GM12878 (cell line): Measurements from ENCODE around the gene HCFC1R1. TPM values are rescaled to one million over a fixed set of nuclear protein-coding genes. Genes with fewer than 3 reads are reported as not detected.

ENCODE experiments used
- ATAC-seq: fragments of 200-7000 bp; cut with Tn5 transposase; 3 replicates; pipeline ENCODE4 v1.9.1; 2020; ENCODE audit warnings: mild to moderate bottlenecking, moderate library complexity
- BruUV-seq: library from RNA; stranded (reverse); fragments of 400-500 nt; replicated peaks from 2 replicates; lab custom pipeline; 2021; lab: Mats Ljungman, UMichigan
- CTCF ChIA-PET: fragments of 300-600 bp; sonication (Branson Sonifier 250); formaldehyde crosslinking; extraction: SDS; loops from one replicate; lab custom pipeline; 2021; ENCODE audit warnings: inconsistent platforms; lab: Yijun Ruan, JAX
- POLR2A ChIA-PET: fragments of 350-600 bp; formaldehyde crosslinking; extraction: SDS; loops from one replicate; lab custom pipeline; 2021; ENCODE audit warnings: inconsistent platforms; lab: Charles Lee
- RAD21 ChIA-PET: fragments of 300-600 bp; sonication (Branson Sonifier 250); formaldehyde crosslinking; loops from one replicate; lab custom pipeline; 2023; ENCODE audit warnings: antibody characterized with exemption; ENCODE audit not compliant: unreplicated experiment; lab: Charles Lee
- SMC1A ChIA-PET: fragments of 300-600 bp; sonication (Branson Sonifier 250); formaldehyde crosslinking; loops from one replicate; lab custom pipeline; 2023; ENCODE audit not compliant: unreplicated experiment, uncharacterized antibody; lab: Charles Lee
- DNase-seq: peaks from one replicate; pipeline ENCODE4 v3.0.0-alpha.2; 2011; ENCODE audit warnings: low read depth, low spot score
- FAIRE-seq: peaks from 3 replicates; lab custom pipeline; 2011; peaks lifted over from hg19 to GRCh38; lab: Jason Lieb, UNC
- H2AFZ ChIP-seq: 2 replicates; pipeline ENCODE4 v1.6.0; 2011; ENCODE audit warnings: low read depth, low read length, control low read depth; ENCODE audit not compliant: control insufficient read depth
- H3K27ac ChIP-seq: 2 replicates; pipeline ENCODE4 v1.5.1; 2011; ENCODE audit warnings: control low read depth; ENCODE audit not compliant: control insufficient read depth, insufficient read depth
- H3K27me3 ChIP-seq, 2 experiments: replicated peaks in 1 of 2; 2 replicates each; pipeline versions ENCODE4 v1.6.0 to v1.6.1; 2011; ENCODE audit warnings: low read length in 1 of 2; ENCODE audit not compliant: control insufficient read depth in 2 of 2, insufficient read depth in 2 of 2
- H3K36me3 ChIP-seq, 2 experiments: 2 replicates each; pipeline ENCODE4 v1.5.1; 2011; ENCODE audit warnings: low read length in 1 of 2; ENCODE audit not compliant: control insufficient read depth in 2 of 2, insufficient read depth in 2 of 2
- H3K4me1 ChIP-seq: 2 replicates; pipeline ENCODE4 v1.6.1; 2011; ENCODE audit warnings: mild to moderate bottlenecking, low read length, moderate library complexity, mixed read lengths; ENCODE audit not compliant: control insufficient read depth, insufficient read depth
- H3K4me2 ChIP-seq: 2 replicates; pipeline ENCODE4 v1.6.0; 2011; ENCODE audit warnings: control low read depth; ENCODE audit not compliant: control insufficient read depth, insufficient read depth
- H3K4me3 ChIP-seq: fragments of 200-600 bp; sonication (generic); 2 replicates; pipeline ENCODE4 v1.5.1; 2016
- H3K79me2 ChIP-seq: 2 replicates; pipeline ENCODE4 v1.6.0; 2011; ENCODE audit warnings: low read length; ENCODE audit not compliant: control insufficient read depth, insufficient read depth
- H3K9ac ChIP-seq: 2 replicates; pipeline ENCODE4 v1.8.0; 2011; ENCODE audit warnings: low read length, control low read depth, mixed read lengths; ENCODE audit not compliant: control insufficient read depth, insufficient read depth
- H3K9me3 ChIP-seq: replicated peaks from 3 replicates; pipeline ENCODE4 v1.5.1; 2011; ENCODE audit warnings: mild to moderate bottlenecking, low read length; ENCODE audit not compliant: control insufficient read depth, insufficient read depth
- H4K20me1 ChIP-seq: 2 replicates; pipeline ENCODE4 v1.6.0; 2011; ENCODE audit not compliant: control insufficient read depth, insufficient read depth
- CBX3 ChIP-seq: fragments of 200-600 bp; sonication (generic); IDR thresholded peaks from 2 replicates; pipeline ENCODE4 v1.6.1; 2016; ENCODE audit warnings: low read depth, borderline replicate concordance
- HCFC1 ChIP-seq: fragments of 150-350 bp; IDR thresholded peaks from 2 replicates; pipeline ENCODE4 v1.6.1; 2014; ENCODE audit warnings: low read length
- JUND ChIP-seq: IDR thresholded peaks from 2 replicates; pipeline ENCODE4 v1.6.1; 2012; ENCODE audit warnings: low read depth, mild to moderate bottlenecking, low read length, improper control_type of control experiment, moderate library complexity
- SMC3 ChIP-seq: IDR thresholded peaks from 2 replicates; pipeline ENCODE4 v1.6.1; 2011; ENCODE audit warnings: low read length, improper control_type of control experiment, borderline replicate concordance
- YY1 ChIP-seq: IDR thresholded peaks from 2 replicates; pipeline ENCODE4 v1.6.1; 2011; ENCODE audit warnings: low read depth, mild to moderate bottlenecking, low read length
- ZBTB40 ChIP-seq: fragments of 450-650 bp; IDR thresholded peaks from 2 replicates; pipeline ENCODE4 v1.6.1; 2016; ENCODE audit warnings: mild to moderate bottlenecking, moderate library complexity, borderline replicate concordance
- WGBS: methylation state at CpG from one replicate; pipeline ENCODE4 v1.1.6; 2016; ENCODE audit warnings: low lambda C conversion rate; ENCODE audit not compliant: insufficient replicate concordance, insufficient coverage; ENCODE audit errors: missing lambda C conversion rate; 5-methylcytosine and 5-hydroxymethylcytosine counted together
- in situ Hi-C: fragments of 300-500 bp; cut with MboI; formaldehyde crosslinking; loops from 9 replicates; pipeline ENCODE4 v1.14.3; 2018; ENCODE audit warnings: mixed read lengths
- intact Hi-C: fragments of 100-400 bp; cut with micrococcal nuclease; formaldehyde crosslinking; loops from one replicate; pipeline ENCODE4 v1.14.2; 2022; ENCODE audit not compliant: unreplicated experiment
- polyA plus RNA-seq, 11 experiments: library from polyadenylated mRNA; depleted of rRNA in 4 of 11; unstranded in 6 of 11; stranded (reverse) in 5 of 11; fragments of >200 nt; fragmentation: Nextera tagmentation in 4 of 11; fragmentation: Illumina TruSeq in 1 of 11; extraction: Ambion mirVana in 4 of 11; extraction: Trizol in 1 of 11; gene quantifications; 1 replicate in 1 of 11; 2 replicates in 10 of 11; pipeline versions ENCODE4 v1.2.1 to v1.2.3, GENCODE V29; 2011 to 2016; ENCODE audit warnings: inconsistent platforms in 2 of 11, missing spikeins in 2 of 11, low read depth in 1 of 11
- total RNA-seq, 4 experiments: library from RNA; depleted of rRNA in 3 of 4; stranded (reverse); fragments of >200 nt in 3 of 4; fragmentation: Illumina TruSeq in 1 of 4; extraction: Trizol in 1 of 4; gene quantifications; 2 replicates each; pipeline versions ENCODE4 v1.2.1 to v1.2.3, GENCODE V29; 2013 to 2021

HCFC1R1 gene
- total and polyA plus RNA-seq, 10 of the 15 experiments (the other 5 are each of a cell fraction or from before 2014, with no cell fraction given): 2.8 to 42.5 (median 20.4) TPM

- Histone ChIP-seq H3K27ac (no peak overlapping the region), H4K20me1 (no peaks in the 10 kb centered on the region), H3K4me3 (no peak overlapping the region), H3K27me3 (peaks cover 0 to 8% of the 10 kb centered on the region in 2 experiments; a peak in 3 of 4 replicates), H3K9ac (no peak overlapping the region)
- BruUV-seq: no TSS peak
- ChIA-PET POLR2A (no interaction called here), RAD21 (interaction anchor here (0.6 to 2.0 kb wide), 3 partner anchors 28 to 278 kb away, joined by 3 to 9 read pairs (median 4); no protein-coding TSS in a partner anchor)
- FAIRE-seq: no peak
- no peak for TF ChIP-seq JUND
- no peak for TF ChIP-seq SMC3
- TF ChIP-seq CBX3: no peak
- no peak for TF ChIP-seq YY1
- no peak for TF ChIP-seq HCFC1
- TF ChIP-seq, all 136 proteins: peak for 0
- Histone ChIP-seq H3K4me2 (no peak overlapping the region), H3K36me3 (no peaks in the 10 kb centered on the region), H3K9me3 (no peaks in the 10 kb centered on the region), H3K4me1 (no peaks in the 10 kb centered on the region), H3K79me2 (no peaks in the 10 kb centered on the region), H2AFZ (no peak overlapping the region)
- ATAC-seq (no peak), DNase-seq (no peak)
- intact Hi-C loops: no loop called here
- CTCF ChIA-PET: interaction anchor here (1.1 to 11.3 kb wide), 2 partner anchors 26 to 128 kb away, joined by 3 to 421 read pairs; partner anchors contain the start of genes CLDN6, HCFC1R1, THOC6 and TNFRSF12A
- SMC1A ChIA-PET: no interaction called here
- 6% methylated on average over 4 of the region's 4 CpGs for WGBS
- in situ Hi-C loops: no loop called here
Observed at GRCh38 chr16:3000540-3000939, 23.2 kb downstream of the HCFC1R1 start.

- SMC1A ChIA-PET: no interaction called here
- Histone ChIP-seq H4K20me1 (no peaks in the 10 kb centered on the region), H3K4me1 (no peaks in the 10 kb centered on the region), H3K79me2 (no peaks in the 10 kb centered on the region), H2AFZ (no peak overlapping the region), H3K27ac (no peak overlapping the region), H3K9ac (no peak overlapping the region), H3K27me3 (peaks cover 0 to 8% of the 10 kb centered on the region in 2 experiments; a peak in 3 of 4 replicates), H3K9me3 (no peaks in the 10 kb centered on the region), H3K4me2 (no peak overlapping the region), H3K36me3 (no peaks in the 10 kb centered on the region), H3K4me3 (no peak overlapping the region)
- no peak for ATAC-seq
- RAD21 ChIA-PET: interaction anchor here (0.6 to 2.0 kb wide), 2 partner anchors 28 to 278 kb away, joined by 3 to 9 read pairs; no protein-coding TSS in a partner anchor
- DNase-seq: no peak
- in situ Hi-C loops (no loop called here), intact Hi-C loops (no loop called here)
- no peak for TF ChIP-seq ZBTB40
- no peak for FAIRE-seq
- POLR2A ChIA-PET: no interaction called here
- CTCF ChIA-PET: interaction anchor here (1.1 to 11.3 kb wide), 2 partner anchors 27 to 129 kb away, joined by 3 to 421 read pairs; partner anchors contain the start of genes CLDN6, HCFC1R1, THOC6 and TNFRSF12A
- 33% methylated on average over 6 of the region's 6 CpGs for WGBS
- BruUV-seq: no TSS peak
Observed at GRCh38 chr16:2999929-3000328, 23.8 kb downstream of the HCFC1R1 start.
